HG03175 (cell line): ENCODE results near the gene SLCO3A1.

Source experiments
- ATAC-seq: cut with Tn5 transposase; IDR thresholded peaks from one replicate; pipeline ENCODE4 v1.9.1; 2021; ENCODE audit warnings: mild to moderate bottlenecking, moderate library complexity; ENCODE audit not compliant: unreplicated experiment

SLCO3A1 gene

GRCh38 chr15:91853511-91853947 is at the start of gene SLCO3A1:
SLCO3A1 (plus strand) TSS chr15:91853708.
- peak; percentile 9 for ATAC-seq

GRCh38 chr15:91807122-91807521 is 46.4 kb upstream of the SLCO3A1 start:
- no peak for ATAC-seq

- no peak for ATAC-seq
Measured at GRCh38 chr15:91813924-91814323, 39.6 kb upstream of the SLCO3A1 start.

GRCh38 chr15:91816942-91817341 is 36.6 kb upstream of the SLCO3A1 start:
- ATAC-seq, result no peak

GRCh38 chr15:91821458-91821857 is 32.0 kb upstream of the SLCO3A1 start:
- no peak for ATAC-seq

- ATAC-seq, result no peak
Measured at GRCh38 chr15:91824256-91824655, 29.3 kb upstream of the SLCO3A1 start.

- no peak for ATAC-seq
Measured at GRCh38 chr15:91826443-91826842, 27.1 kb upstream of the SLCO3A1 start.

GRCh38 chr15:91833056-91833455 is 20.5 kb upstream of the SLCO3A1 start:
- ATAC-seq, result no peak

GRCh38 chr15:91839867-91840266 is 13.6 kb upstream of the SLCO3A1 start:
- ATAC-seq, result no peak

- ATAC-seq, result no peak
Measured at GRCh38 chr15:91841861-91842260, 11.6 kb upstream of the SLCO3A1 start.

- ATAC-seq, result no peak
Measured at GRCh38 chr15:91844341-91844740, 9.2 kb upstream of the SLCO3A1 start.

- ATAC-seq, result no peak
Measured at GRCh38 chr15:91844928-91845327, 8.6 kb upstream of the SLCO3A1 start.

GRCh38 chr15:91845720-91846119 is 7.8 kb upstream of the SLCO3A1 start:
- ATAC-seq, result no peak

- no peak for ATAC-seq
Measured at GRCh38 chr15:91849180-91849579, 4.3 kb upstream of the SLCO3A1 start.

- ATAC-seq, result no peak
Measured at GRCh38 chr15:91849749-91850161, 3.8 kb upstream of the SLCO3A1 start.

- ATAC-seq, result peak; percentile 52
Measured at GRCh38 chr15:91852741-91853510, 582 bp upstream of the SLCO3A1 start.

GRCh38 chr15:91853948-91854638 is 585 bp downstream of the SLCO3A1 start:
- ATAC-seq, result no peak

- no peak for ATAC-seq
Measured at GRCh38 chr15:91854639-91854990, 1.1 kb downstream of the SLCO3A1 start.

- no peak for ATAC-seq
Measured at GRCh38 chr15:91855241-91855640, 1.7 kb downstream of the SLCO3A1 start.

- no peak for ATAC-seq
Measured at GRCh38 chr15:91855684-91856489, 2.4 kb downstream of the SLCO3A1 start.

- no peak for ATAC-seq
Measured at GRCh38 chr15:91857224-91857585, 3.7 kb downstream of the SLCO3A1 start.

GRCh38 chr15:91857772-91858171 is 4.3 kb downstream of the SLCO3A1 start:
- peak; percentile 60 for ATAC-seq
